Neuron (in vitro differentiated cells): ENCODE data around the gene NANOS2.
"Not testable (repeated sequence)": the region's sequence is repeated elsewhere in the genome, so short reads cannot be mapped to it uniquely, and the experiment has no call there.

ENCODE experiments used
- H2AFZ ChIP-seq: one replicate; pipeline ENCODE4 v1.6.1; 2013; ENCODE audit warnings: low read depth, mild to moderate bottlenecking, inconsistent platforms, low read length, moderate library complexity
- H3K27me3 ChIP-seq: one replicate; pipeline ENCODE4 v1.6.1; 2013; ENCODE audit warnings: low read length; ENCODE audit not compliant: insufficient read depth
- H3K36me3 ChIP-seq: one replicate; pipeline ENCODE4 v1.6.1; 2013; ENCODE audit warnings: low read length; ENCODE audit not compliant: insufficient read depth
- H3K4me1 ChIP-seq: one replicate; pipeline ENCODE4 v1.6.1; 2013; ENCODE audit warnings: low read length; ENCODE audit not compliant: insufficient read depth
- H3K4me3 ChIP-seq: 2 replicates; pipeline ENCODE4 v1.5.1; 2013; ENCODE audit warnings: mild to moderate bottlenecking, low read length, moderate library complexity
- H3K9me3 ChIP-seq: one replicate; pipeline ENCODE4 v1.6.1; 2013; ENCODE audit warnings: low read length

NANOS2 gene

DNA sequence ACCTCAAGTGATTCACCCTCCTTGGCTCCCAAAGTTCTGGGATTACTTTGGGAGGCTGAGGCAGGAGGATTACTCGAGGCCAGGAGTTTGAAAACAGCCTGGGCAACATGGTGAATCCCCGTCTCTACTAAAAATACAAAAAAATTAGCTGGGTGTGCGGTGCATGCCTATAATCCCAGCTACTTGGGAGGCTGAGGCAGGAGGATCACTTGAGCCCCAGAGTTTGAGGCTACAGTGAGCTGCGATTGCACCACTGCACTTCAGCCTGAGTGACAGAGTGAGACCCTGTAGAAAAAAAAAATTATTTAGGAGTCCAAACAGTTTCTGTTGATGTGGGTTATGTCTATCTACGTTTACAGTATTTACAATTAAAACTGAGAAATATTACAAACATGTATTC is 43.8 kb downstream of the NANOS2 start:
- no peaks in the 10 kb centered on the region for H3K9me3 ChIP-seq
- H3K4me3 ChIP-seq: no peak overlapping the region
- peaks cover 8% of the 10 kb centered on the region for H3K27me3 ChIP-seq
- H3K4me1 ChIP-seq: peaks cover 5% of the 10 kb centered on the region
- no peak overlapping the region for H2AFZ ChIP-seq
- no peaks in the 10 kb centered on the region for H3K36me3 ChIP-seq

- H3K4me1 ChIP-seq, H3K36me3 ChIP-seq, H3K9me3 ChIP-seq, H2AFZ ChIP-seq, H3K4me3 ChIP-seq: not testable (repeated sequence)
- H3K27me3 ChIP-seq: peaks cover 27% of the 10 kb centered on the region
Measured at GRCh38 chr19:45867241-45867640, 47.3 kb downstream of the NANOS2 start.

DNA sequence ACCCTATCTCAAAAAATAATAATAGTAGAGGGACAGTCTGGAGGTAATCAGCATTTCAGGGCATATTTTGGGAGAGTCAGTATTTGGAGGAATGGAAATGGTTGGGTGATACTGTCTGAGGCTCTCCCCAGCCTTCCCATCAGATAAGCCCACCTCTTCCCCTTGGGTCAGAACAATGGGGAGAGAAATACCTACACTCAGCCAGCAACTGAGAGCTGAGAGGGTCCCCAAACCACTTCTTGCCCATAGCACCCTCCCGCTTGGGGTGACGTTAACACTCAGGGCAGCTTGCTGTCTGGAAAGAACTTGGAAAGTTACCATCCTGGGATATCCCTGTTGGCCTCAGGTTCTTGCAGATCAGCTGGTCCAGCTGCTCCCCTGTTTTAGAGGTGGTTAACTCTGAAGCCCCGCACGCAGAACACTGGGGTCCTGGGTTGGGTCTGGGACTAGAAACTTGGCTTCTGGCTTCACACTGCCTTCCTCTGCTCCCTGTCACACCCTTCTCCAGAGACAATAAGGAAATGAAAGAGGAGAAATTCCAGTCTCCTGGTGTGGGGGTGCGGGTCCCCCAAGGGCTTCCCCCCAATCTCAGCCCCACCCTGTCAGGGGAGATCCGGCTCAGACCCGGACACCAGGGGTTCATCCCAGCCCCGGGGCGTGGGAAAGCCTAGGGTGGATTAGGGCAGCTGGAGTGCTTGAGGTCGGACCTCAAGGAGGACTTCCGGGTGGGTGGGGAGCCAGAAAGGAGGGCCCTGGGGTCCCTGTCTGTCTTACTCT is 48.0 kb downstream of the NANOS2 start:
- Histone ChIP-seq H2AFZ (no peak overlapping the region), H3K27me3 (peaks cover 27% of the 10 kb centered on the region), H3K4me3 (no peak overlapping the region)

GRCh38 chr19:45865269-45865948 is 49.2 kb downstream of the NANOS2 start:
- Histone ChIP-seq H3K36me3 (peaks cover 5% of the 10 kb centered on the region), H2AFZ (no peak overlapping the region), H3K4me3 (no peak overlapping the region), H3K4me1 (peaks cover 5% of the 10 kb centered on the region), H3K9me3 (no peaks in the 10 kb centered on the region), H3K27me3 (peaks cover 27% of the 10 kb centered on the region)

More for the DNA sequence above, 48.0 kb downstream of the NANOS2 start:
- H3K9me3 ChIP-seq: no peaks in the 10 kb centered on the region
- H3K4me1 ChIP-seq: peaks cover 5% of the 10 kb centered on the region
- H3K36me3 ChIP-seq: no peaks in the 10 kb centered on the region

DNA sequence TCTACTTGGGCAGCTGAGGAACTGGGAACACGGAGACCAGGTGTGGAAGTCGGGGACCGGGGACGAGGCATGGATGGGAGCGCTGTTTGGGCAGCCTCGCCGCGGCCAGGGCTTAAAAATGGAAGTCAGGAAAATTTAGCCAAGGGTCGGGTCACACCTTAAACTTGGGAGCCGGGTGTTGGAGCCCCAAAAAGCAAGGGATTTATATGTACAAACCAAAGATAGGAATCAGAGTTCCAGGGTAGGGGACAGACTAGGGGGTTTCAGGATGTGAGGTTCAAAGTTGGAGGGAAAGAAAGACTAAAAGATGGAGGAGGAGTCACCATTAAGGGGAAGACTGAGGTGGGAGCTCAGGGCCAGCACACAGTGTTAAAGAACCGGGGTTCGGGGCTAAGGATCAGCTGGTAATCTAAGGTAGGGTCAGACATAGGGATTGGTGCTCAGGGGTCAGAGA is 49.9 kb downstream of the NANOS2 start:
- H2AFZ ChIP-seq: no peak overlapping the region
- peaks cover 8% of the 10 kb centered on the region for H3K36me3 ChIP-seq
- H3K4me3 ChIP-seq: no peak overlapping the region

GRCh38 chr19:45863840-45864628 is 50.5 kb downstream of the NANOS2 start, which contains the start of gene FOXA3:
Gene FOXA3 (plus strand): TSS chr19:45864326. CDS start chr19:45864457, 131 bp downstream.
- H3K36me3 ChIP-seq: peaks cover 11% of the 10 kb centered on the region
- H3K4me3 ChIP-seq: peak within 1 kb of the TSS; percentile 30
- peak within 1 kb of the TSS; percentile 58 for H2AFZ ChIP-seq
- peaks cover 27% of the 10 kb centered on the region for H3K27me3 ChIP-seq
- H3K4me1 ChIP-seq: peaks cover 5% of the 10 kb centered on the region
- H3K9me3 ChIP-seq: no peaks in the 10 kb centered on the region

More for the DNA sequence above, 49.9 kb downstream of the NANOS2 start:
- Histone ChIP-seq H3K9me3 (no peaks in the 10 kb centered on the region), H3K27me3 (peaks cover 27% of the 10 kb centered on the region), H3K4me1 (peaks cover 5% of the 10 kb centered on the region)

- peaks cover 27% of the 10 kb centered on the region for H3K27me3 ChIP-seq
- peak overlapping the region; percentile 30 for H3K4me3 ChIP-seq
- peak overlapping the region; percentile 58 for H2AFZ ChIP-seq
- H3K9me3 ChIP-seq: no peaks in the 10 kb centered on the region
- H3K4me1 ChIP-seq: peaks cover 5% of the 10 kb centered on the region
- H3K36me3 ChIP-seq: peaks cover 16% of the 10 kb centered on the region
Measured at GRCh38 chr19:45863335-45863839, 51.2 kb downstream of the NANOS2 start.
